ENCODE results near the gene PBXIP1.
A peak's percentile ranks its signal among the peaks of the same experiment; 100 is the strongest.
"Not testable (repeated sequence)": the region's sequence is repeated elsewhere in the genome, so short reads cannot be mapped to it uniquely, and the experiment has no call there.

PBXIP1 gene

DNA sequence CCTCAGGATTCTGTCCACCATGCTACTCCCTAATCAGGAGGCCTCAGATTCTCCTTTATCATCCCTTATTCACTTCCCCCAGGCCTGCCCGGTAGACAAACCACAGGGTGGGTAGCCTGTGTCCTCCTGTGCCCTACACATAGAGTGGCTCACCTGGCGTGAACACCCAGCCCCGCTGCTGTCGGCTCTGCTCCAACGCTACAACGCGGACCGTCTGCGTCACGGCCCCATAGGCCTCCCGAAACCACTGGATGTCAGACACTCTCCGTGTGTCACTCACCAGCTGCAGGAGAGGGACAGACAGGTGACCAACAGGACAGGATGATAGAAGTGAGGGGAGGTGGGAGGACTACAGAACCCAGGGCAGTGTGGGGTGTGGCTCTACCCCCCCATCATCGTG is 29.7 kb downstream of the PBXIP1 start:
- no peak overlapping the region for H3K4me3 Mint-ChIP-seq
- H3K27me3 Mint-ChIP-seq, result no peaks in the 10 kb centered on the region
- H3K4me1 Mint-ChIP-seq (ENCODE audit: low read depth), result peaks cover 4% of the 10 kb centered on the region
- peaks cover 80% of the 10 kb centered on the region for H3K36me3 Mint-ChIP-seq (ENCODE audit: low read depth)
- no peak for DNase-seq
- no peaks in the 10 kb centered on the region for H3K9me3 Mint-ChIP-seq
- H3K27ac Mint-ChIP-seq, result peak overlapping the region; percentile 59

DNA sequence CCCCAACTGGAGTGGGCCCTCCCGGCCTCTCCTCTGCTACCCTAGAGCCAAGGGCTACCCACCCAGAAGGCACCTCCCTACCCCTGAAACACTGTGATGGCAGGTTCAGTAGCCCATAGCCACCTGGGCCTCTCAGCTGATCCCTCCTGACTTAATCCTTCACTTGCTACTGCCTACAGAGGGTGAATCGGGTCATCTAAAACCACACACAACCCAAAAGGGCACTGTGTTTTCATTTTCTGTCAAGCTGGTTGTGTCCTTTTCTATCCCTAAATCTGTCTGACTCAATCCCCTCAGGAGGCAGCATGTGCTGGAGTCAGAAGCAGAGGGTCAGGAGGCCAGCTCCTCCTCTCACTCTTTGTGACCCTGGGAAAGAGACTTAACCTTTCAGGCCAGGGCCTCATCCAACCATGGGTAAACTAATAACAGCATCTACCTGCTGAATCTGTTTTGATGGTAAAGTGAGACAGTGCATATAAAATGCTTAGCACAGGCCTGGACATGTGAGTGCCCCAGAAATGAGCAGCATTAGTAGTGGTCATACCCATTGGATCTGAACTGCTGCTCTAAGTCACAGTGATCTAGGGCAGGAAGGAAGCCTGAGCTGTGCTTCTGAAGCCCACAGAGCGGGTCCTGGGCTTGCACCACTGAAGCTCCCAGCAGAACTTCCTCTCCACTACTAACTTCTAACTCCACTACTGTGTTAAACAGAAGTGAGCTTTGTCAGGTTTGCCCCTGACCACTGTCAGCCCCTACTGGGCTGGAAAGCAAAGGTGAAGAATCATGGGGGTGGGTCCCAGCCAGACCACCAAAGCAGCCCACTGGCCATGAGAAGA is 30.3 kb downstream of the PBXIP1 start:
- Mint-ChIP-seq H3K4me3 (no peak overlapping the region), H3K9me3 (no peaks in the 10 kb centered on the region), H3K36me3 (ENCODE audit: low read depth) (peaks cover 78% of the 10 kb centered on the region), H3K4me1 (ENCODE audit: low read depth) (peaks cover 4% of the 10 kb centered on the region), H3K27me3 (no peaks in the 10 kb centered on the region), H3K27ac (peak overlapping the region; percentile 59)
- no peak for DNase-seq

DNA sequence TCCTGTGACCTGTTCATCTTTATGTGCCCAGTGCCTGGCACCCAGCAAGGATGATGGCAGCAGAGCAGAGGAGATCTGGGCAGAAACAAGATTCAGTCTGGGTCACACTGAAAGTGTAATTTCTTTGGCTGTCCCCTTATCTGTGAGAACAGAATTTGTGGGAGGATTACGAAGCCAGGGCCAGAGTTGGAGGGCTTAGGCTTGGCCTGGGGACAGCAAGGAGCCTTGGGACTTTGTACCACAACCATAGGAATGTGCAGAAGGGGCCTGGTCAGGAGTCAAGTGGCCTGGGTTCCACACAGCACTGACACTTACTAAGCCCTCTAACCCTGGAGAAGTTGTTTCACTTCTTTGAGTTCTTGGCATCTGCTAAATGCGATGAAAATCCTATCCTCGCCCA is 32.2 kb downstream of the PBXIP1 start:
- no peak overlapping the region for H3K4me3 Mint-ChIP-seq
- no peaks in the 10 kb centered on the region for H3K9me3 Mint-ChIP-seq
- H3K27me3 Mint-ChIP-seq, result no peaks in the 10 kb centered on the region
- DNase-seq, result no peak
- peaks cover 68% of the 10 kb centered on the region for H3K36me3 Mint-ChIP-seq (ENCODE audit: low read depth)
- H3K27ac Mint-ChIP-seq, result peak overlapping the region; percentile 65
- peaks cover 4% of the 10 kb centered on the region for H3K4me1 Mint-ChIP-seq (ENCODE audit: low read depth)

DNA sequence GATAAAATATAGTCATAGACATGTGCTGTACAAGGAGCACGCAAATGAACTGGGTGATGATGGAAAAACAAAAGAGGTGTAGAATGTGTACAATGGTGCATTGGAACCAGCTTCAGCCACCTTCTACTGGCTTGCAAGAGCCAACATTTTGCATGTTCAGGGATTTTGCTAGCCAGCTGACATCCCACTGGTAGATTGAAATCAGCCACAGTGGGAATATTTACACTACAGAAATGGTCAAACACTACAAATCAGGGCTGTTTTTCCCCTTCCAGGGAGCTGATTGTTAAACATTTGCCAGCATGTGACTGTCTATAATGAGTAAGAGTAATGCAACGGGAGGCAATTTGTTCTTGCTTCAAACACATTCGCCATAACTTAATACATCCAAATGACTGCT is 42.6 kb downstream of the PBXIP1 start:
- no peak for DNase-seq
- Mint-ChIP-seq H3K36me3 (ENCODE audit: low read depth) (peaks cover 9% of the 10 kb centered on the region), H3K27me3 (no peaks in the 10 kb centered on the region), H3K27ac (no peak overlapping the region), H3K9me3 (peaks cover 2% of the 10 kb centered on the region), H3K4me1 (ENCODE audit: low read depth) (no peaks in the 10 kb centered on the region), H3K4me3 (no peak overlapping the region)

DNA sequence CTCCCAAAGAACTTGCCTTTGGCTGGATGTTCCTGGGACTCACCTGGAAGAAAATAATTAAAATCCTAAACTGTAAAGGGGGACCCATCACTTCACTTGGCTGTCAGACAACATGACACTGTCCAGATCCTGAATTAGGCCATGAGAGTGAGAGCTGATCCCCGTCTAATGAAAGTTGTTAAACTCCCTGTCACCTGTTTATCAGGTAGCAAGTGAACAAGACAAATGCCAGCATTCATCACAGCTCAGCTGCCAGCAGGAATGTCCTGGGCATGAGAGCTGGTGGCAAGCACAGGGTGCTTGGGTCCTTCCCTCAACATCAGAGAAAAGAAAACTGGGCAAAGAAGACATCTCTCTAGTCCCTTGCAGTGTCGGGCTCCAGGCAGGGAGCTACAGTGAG is 43.1 kb downstream of the PBXIP1 start:
- no peak for DNase-seq
- Mint-ChIP-seq H3K27me3 (no peaks in the 10 kb centered on the region), H3K36me3 (ENCODE audit: low read depth) (peaks cover 9% of the 10 kb centered on the region), H3K4me1 (ENCODE audit: low read depth) (no peaks in the 10 kb centered on the region), H3K4me3 (no peak overlapping the region), H3K9me3 (peaks cover 2% of the 10 kb centered on the region), H3K27ac (no peak overlapping the region)

DNA sequence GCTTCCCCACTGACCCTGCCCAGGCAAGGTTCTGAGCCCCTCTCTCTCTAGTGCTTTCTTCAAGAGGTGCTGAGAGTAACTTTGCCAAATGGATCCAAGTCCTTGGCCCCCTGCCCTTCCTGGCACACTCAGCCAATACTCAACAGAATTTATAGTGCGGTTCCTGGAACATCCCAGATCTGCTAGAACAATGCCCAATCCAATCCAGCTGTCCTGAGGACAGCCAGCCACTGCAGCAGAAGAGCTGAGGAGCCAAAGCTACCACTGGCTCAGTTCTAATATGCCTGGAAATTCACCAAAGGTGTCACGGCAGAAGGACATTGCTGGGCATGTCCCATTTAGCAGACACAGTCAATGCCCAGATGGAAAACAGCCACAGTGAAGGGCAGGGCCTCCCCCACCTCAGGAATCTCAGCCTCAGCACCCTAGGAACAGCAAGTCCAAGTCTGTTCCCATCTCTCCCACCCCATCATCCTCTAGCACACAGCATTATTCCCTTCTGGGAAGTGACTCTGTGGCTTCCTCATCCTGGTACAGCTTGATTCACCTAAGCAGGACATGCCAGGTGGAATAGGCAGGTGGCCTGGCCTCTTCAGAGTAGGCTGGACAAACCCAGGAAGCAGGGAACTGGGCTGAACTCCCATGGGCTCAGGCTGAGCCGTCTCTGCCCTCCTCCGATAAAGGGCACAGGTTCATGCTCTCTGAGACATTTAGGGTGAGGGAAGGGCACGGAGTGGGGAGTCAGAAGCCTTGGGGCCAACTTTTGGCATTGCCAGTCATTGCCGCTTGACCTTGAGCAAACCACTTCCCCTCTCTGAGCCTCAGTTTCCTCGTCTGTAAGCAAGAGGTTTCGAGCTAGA is 44.0 kb downstream of the PBXIP1 start:
- Mint-ChIP-seq H3K9me3 (peaks cover 2% of the 10 kb centered on the region), H3K4me3 (no peak overlapping the region), H3K27me3 (no peaks in the 10 kb centered on the region), H3K36me3 (ENCODE audit: low read depth) (peaks cover 8% of the 10 kb centered on the region), H3K4me1 (ENCODE audit: low read depth) (no peaks in the 10 kb centered on the region), H3K27ac (no peak overlapping the region)
- no peak for DNase-seq

DNA sequence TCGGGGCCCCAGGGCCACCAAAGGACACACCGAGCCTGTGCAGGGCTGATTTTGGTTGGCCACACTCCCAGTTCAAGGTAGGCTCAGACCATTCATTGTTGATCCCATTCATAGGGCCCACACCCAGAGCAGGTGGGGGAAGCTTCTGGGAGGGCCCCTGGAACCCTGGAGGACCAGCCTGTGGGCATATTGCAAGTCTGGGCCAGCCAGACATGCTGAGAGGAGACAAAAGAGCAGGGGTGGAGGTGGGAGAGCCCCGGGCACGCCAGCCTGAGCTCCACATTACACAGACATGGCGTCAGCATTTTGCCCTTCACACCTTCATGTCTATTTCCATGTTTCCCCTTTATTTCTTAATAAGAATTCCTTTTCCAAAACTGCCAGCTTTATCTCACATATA is 45.0 kb downstream of the PBXIP1 start:
- Mint-ChIP-seq H3K27me3 (no peaks in the 10 kb centered on the region), H3K4me1 (ENCODE audit: low read depth) (no peaks in the 10 kb centered on the region), H3K36me3 (ENCODE audit: low read depth) (no peaks in the 10 kb centered on the region), H3K9me3 (no peaks in the 10 kb centered on the region), H3K4me3 (no peak overlapping the region), H3K27ac (no peak overlapping the region)
- DNase-seq, result no peak

DNA sequence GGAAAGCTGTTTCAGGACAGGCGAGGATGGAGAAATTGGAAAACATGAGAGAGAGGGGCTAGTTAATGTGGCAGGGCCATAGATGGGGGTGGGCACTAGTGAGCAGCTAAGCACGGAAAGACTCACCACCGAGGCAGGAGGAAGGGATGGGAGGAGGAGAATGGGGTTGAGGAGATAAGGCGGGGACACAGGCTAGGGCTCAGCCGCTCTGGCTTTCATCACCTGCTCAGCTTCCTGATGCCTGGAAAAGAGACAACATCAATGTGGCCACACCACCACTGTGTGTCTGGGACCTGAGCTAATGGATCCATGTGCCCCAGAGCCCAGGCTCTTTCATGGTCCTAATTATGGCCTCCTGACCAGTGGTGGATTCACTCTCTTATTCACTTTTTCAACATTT is 47.0 kb downstream of the PBXIP1 start:
- Mint-ChIP-seq H3K27me3 (no peaks in the 10 kb centered on the region), H3K4me3 (no peak overlapping the region), H3K36me3 (ENCODE audit: low read depth) (no peaks in the 10 kb centered on the region), H3K9me3 (no peaks in the 10 kb centered on the region), H3K4me1 (ENCODE audit: low read depth) (no peaks in the 10 kb centered on the region), H3K27ac (no peak overlapping the region)
- DNase-seq, result no peak

DNA sequence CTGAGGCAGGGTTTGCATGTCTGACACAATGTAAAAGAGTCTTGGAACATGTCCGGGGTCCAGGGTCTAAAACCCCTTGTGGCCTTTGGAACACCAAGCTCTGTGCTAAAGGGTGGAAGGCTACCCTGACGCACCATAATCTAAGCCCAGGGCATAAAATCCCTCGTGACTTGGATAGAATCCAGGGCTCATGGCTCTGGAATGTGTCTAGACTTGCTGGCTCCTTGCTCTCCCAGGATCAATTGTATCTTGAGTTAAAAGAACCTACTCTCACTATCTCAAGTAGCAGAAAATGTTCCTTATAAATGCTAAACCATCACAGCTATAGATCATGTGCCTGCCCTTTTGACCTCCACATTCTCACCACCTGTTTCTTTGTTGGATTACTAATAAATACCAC is 47.8 kb downstream of the PBXIP1 start:
- not testable (repeated sequence) for H3K9me3 Mint-ChIP-seq; H3K27ac Mint-ChIP-seq; H3K36me3 Mint-ChIP-seq (ENCODE audit: low read depth); DNase-seq; H3K27me3 Mint-ChIP-seq; H3K4me3 Mint-ChIP-seq; H3K4me1 Mint-ChIP-seq (ENCODE audit: low read depth)

DNA sequence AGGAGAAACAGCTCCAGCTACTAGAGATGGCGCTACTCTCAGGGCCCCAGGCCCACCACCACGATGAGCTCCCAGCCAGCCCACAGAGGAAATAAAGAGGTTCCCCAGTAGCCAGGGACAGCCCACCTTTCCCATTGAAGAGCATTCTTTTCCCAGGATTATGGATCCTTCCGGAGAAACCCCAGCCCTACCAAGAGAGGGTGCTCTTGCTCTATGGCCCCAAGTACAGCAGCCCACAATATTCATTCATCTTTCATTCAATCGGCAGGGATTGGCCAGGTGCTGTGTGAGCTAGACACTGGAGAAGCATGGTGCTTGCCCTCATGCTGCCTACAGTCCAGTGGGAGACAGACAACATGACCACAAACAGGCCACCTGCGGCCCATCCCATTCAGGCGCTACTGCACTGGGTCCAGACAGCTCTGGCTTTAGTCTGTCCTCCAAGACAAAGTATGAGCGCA is 49.2 kb downstream of the PBXIP1 start:
- Mint-ChIP-seq H3K4me1 (ENCODE audit: low read depth) (no peaks in the 10 kb centered on the region), H3K27ac (no peak overlapping the region), H3K27me3 (no peaks in the 10 kb centered on the region), H3K36me3 (ENCODE audit: low read depth) (no peaks in the 10 kb centered on the region), H3K9me3 (no peaks in the 10 kb centered on the region), H3K4me3 (no peak overlapping the region)
- no peak for DNase-seq

DNA sequence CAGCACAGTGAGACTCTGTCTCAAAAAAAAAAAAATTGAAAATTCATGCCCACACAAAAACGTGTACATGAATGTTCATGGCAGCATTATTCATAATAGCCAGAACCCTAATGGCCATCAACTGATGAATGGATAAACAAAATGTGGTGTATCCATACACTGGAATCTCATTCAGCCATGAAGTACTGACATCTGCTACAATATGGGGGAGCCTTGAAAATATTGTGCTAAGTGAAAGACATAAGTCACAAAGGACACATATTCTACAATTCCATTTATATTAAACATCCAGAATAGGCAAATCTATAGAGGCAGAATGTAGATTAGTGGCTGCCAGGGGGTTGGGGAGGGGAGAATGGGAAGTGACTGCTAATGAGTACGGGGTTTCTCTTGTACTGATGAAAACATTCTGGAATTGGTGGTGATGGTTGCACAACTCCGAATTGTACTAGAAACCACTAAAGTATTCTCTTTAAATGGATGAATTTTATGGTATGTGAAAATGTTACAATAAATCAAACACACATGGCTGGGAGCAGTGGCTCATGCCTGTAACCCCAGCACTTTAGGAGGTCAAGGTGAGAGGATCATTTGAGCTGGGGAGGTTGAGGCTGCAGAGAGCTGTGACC is 52.8 kb downstream of the PBXIP1 start:
- no peaks in the 10 kb centered on the region for H3K27me3 Mint-ChIP-seq
- H3K9me3 Mint-ChIP-seq, result no peaks in the 10 kb centered on the region
- H3K36me3 Mint-ChIP-seq (ENCODE audit: low read depth), result no peaks in the 10 kb centered on the region
- H3K4me1 Mint-ChIP-seq (ENCODE audit: low read depth), result no peaks in the 10 kb centered on the region
- no peak overlapping the region for H3K27ac Mint-ChIP-seq
- H3K4me3 Mint-ChIP-seq, result no peak overlapping the region
- no peak for DNase-seq

DNA sequence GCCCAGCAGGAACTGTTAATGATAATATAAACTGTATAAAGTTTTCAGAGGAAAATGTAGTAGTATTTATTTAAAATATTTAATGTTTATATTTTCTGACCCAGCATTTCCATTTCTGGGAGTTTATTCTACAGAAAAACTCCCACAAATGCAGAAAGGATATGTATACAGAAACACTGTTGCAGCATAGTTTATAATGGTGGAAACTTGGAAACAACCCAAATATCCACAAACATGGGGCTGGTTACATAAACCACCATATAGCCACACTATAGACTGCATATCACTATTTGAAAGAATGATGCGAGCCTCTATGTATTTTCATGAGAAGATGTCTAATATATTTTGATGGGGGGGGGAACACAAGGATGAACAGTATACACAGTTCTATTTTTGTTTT is 54.3 kb downstream of the PBXIP1 start:
- no peak overlapping the region for H3K27ac Mint-ChIP-seq
- H3K4me1 Mint-ChIP-seq (ENCODE audit: low read depth), result no peaks in the 10 kb centered on the region
- H3K36me3 Mint-ChIP-seq (ENCODE audit: low read depth), result no peaks in the 10 kb centered on the region
- no peaks in the 10 kb centered on the region for H3K9me3 Mint-ChIP-seq
- no peak for DNase-seq
- no peak overlapping the region for H3K4me3 Mint-ChIP-seq
- no peaks in the 10 kb centered on the region for H3K27me3 Mint-ChIP-seq

DNA sequence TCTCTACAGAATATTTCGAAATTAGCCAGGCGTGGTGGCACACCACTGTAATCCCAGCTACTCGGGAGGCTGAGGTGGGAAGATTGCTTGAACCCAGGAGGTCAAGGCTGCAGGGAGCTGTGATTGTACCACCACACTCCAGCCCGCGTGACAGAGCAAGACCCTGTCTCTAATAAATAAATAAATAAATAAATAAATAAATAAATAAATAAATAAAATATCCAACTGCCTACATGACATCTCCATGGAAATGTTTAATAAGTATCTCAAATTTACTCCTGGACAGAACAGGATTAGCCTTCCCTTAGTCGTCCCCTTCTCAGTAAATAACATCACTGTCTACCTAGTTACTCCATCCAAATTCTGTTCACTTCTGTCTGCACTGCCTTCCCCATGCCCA is 56.9 kb downstream of the PBXIP1 start:
- Mint-ChIP-seq H3K27me3 (no peaks in the 10 kb centered on the region), H3K36me3 (ENCODE audit: low read depth) (no peaks in the 10 kb centered on the region), H3K27ac (no peak overlapping the region), H3K4me1 (ENCODE audit: low read depth) (no peaks in the 10 kb centered on the region), H3K9me3 (no peaks in the 10 kb centered on the region), H3K4me3 (no peak overlapping the region)
- DNase-seq, result no peak

DNA sequence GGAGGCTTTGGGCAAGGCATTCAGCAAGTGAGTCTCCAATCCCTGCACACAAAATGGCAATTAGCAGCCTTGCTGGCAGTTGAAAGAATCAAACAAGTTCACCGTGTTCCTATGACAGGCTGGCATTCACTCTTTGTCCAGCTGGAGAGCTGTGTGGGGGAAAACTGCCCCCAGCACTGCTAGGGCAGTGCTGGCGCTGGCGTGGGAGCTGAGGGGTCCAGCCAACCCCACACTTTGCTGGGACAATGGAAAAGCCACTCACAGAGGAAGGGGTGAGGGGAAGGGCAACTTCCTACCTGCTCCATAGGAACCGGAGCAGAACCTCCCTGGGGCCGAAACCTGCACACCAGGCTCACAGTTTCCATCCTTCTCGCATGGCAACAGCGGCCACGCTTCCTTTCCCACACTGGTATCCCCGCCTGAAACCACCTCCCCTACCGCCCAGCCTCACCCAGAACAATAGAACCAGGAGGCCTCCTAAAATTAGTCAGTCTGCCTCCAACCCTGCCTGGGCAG is 59.1 kb downstream of the PBXIP1 start:
- H3K27me3 Mint-ChIP-seq, result no peaks in the 10 kb centered on the region
- no peak overlapping the region for H3K4me3 Mint-ChIP-seq
- DNase-seq, result no peak
- no peaks in the 10 kb centered on the region for H3K4me1 Mint-ChIP-seq (ENCODE audit: low read depth)
- H3K36me3 Mint-ChIP-seq (ENCODE audit: low read depth), result no peaks in the 10 kb centered on the region
- no peaks in the 10 kb centered on the region for H3K9me3 Mint-ChIP-seq
- H3K27ac Mint-ChIP-seq, result no peak overlapping the region
